Choroid plexus epithelial cell (primary cell): ENCODE results near the gene TGFBR2.

Source experiments
- DNase-seq: peaks from one replicate; pipeline ENCODE4 v3.0.0-alpha.2; 2010; ENCODE audit warnings: low read depth
- H3K4me3 ChIP-seq: 2 replicates; pipeline ENCODE4 v1.5.1; 2011; ENCODE audit warnings: low read depth, mild to moderate bottlenecking, control low read depth, low read length, moderate library complexity
- CTCF ChIP-seq: conservative IDR thresholded peaks from 2 replicates; pipeline ENCODE4 v1.5.1; 2011; ENCODE audit warnings: low read depth, mild to moderate bottlenecking, control low read depth, inconsistent platforms, low read length, moderate library complexity

Gene TGFBR2

GRCh38 chr3:30693470-30694120 lies 87.2 kb downstream of the TGFBR2 start:
- peak; percentile 89 for DNase-seq
- no peak overlapping the region for H3K4me3 ChIP-seq
- peak; percentile 84 for TF ChIP-seq CTCF

GRCh38 chr3:30694148-30694547 lies 87.7 kb downstream of the TGFBR2 start:
- DNase-seq: no peak
- no peak for TF ChIP-seq CTCF
- H3K4me3 ChIP-seq: no peak overlapping the region

DNA sequence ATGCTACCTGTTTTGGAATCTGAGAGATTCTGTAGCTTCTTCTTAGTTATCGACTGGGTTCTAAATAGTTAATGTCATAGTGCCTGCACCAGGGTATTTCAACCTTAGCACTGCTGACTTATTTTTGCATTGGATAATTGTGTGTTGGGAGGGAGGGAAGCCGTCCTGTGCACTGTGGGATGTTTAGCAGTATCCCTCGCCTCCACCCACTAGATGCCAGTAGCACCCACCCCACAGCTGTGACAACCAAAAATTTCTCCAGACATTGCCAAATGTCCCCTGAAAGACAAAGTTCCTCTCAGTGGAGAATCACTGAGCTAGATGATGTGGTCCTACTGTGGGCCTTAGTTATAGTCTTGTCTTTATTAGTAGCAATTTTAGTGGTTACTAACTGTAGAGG lies 88.3 kb downstream of the TGFBR2 start:
- no peak for TF ChIP-seq CTCF
- H3K4me3 ChIP-seq: no peak overlapping the region

DNA sequence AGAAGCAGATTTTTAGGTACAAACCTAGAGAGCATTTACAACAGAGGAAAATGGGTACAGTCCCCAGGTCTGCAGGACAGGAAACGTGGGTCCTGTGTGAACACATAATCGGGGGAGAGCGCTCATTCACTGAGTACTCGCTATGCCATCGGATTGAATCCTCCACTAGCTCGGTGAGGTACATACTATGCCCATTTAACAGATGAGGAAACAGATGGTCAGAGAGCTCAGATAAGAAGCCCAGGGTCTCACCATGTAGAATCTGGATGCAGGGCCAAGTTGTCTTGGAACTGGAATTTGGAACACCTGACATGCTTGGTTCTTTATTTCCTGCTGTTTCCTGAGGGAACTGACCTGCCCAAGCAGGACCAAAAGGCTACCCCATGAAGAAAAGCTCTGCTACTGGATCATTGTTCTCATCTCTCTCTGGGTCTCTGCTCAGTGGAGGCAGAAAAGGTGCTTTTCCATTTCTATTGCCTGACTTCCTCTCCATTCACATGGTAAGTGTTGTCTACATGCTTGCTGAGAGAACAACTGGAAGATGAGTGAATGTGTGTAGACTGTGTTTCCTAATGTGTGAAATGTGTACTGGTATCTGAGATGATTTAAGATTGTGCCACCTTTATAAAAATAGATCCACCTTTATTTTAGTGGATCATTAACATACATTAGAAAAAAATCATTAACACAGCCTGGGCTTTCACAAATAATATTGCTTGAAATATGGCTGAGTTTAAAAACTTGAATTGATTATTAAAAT lies 89.1 kb downstream of the TGFBR2 start:
- no peak for DNase-seq
- no peak overlapping the region for H3K4me3 ChIP-seq
- no peak for TF ChIP-seq CTCF

More for the DNA sequence above, 88.3 kb downstream of the TGFBR2 start:
- DNase-seq: no peak

DNA sequence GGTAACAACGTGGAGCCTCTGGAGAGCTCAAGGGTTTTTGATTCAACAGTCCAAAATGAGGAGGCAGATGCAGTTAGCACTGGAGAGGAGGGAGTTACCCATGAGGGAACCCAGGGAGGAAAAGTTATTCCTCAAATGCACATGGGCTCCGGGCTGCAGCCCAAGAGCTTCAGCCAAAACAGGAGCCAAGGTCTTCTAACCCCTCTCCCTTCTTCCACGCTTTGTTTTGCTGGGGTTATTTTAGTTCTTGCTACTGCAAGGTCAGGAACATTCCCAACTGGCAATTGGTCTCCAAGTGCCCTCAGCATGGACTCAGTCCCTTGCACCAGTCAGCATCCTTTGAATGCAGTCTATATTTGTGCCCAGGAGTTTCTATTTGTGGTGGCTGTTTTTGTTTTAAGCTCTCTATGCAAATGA lies 90.0 kb downstream of the TGFBR2 start:
- no peak for TF ChIP-seq CTCF
- DNase-seq: no peak
- no peak overlapping the region for H3K4me3 ChIP-seq

DNA sequence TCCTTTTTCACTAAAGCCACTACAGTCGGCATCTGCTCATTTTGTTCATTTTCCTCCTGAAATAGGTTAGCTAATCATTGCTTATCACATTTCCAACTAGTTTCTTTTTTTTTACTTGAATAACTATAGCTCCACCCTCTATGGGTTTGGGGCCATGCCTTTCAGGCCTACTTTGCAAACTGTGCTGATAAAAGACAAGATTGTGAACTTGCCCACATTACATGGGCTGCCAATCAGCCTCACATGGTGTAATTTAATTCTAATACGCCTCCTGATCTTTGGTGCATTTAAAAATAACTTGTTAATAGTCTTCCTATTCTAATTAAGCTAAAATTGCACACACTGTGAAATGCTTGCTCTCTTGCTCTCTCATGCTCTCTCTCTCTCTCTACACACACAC lies 90.5 kb downstream of the TGFBR2 start:
- DNase-seq: no peak
- H3K4me3 ChIP-seq: no peak overlapping the region
- no peak for TF ChIP-seq CTCF

- TF ChIP-seq CTCF: no peak
- H3K4me3 ChIP-seq: no peak overlapping the region
- no peak for DNase-seq
These were observed 92.1 kb downstream of the TGFBR2 start for GRCh38 chr3:30698549-30698948.
